GM12891 (cell line): ENCODE measurements around the gene APBA2.

Experiments used
- POLR2A ChIP-seq: IDR thresholded peaks from 2 replicates; pipeline ENCODE4 v1.6.1; 2011; ENCODE audit warnings: low read depth, low read length, control low read depth
- POLR2AphosphoS5 ChIP-seq: IDR thresholded peaks from 2 replicates; pipeline ENCODE4 v1.6.1; 2011; ENCODE audit warnings: low read depth, low read length, control low read depth
- TAF1 ChIP-seq: IDR thresholded peaks from 2 replicates; pipeline ENCODE4 v1.6.1; 2011; ENCODE audit warnings: low read depth, low read length, control low read depth

DNA sequence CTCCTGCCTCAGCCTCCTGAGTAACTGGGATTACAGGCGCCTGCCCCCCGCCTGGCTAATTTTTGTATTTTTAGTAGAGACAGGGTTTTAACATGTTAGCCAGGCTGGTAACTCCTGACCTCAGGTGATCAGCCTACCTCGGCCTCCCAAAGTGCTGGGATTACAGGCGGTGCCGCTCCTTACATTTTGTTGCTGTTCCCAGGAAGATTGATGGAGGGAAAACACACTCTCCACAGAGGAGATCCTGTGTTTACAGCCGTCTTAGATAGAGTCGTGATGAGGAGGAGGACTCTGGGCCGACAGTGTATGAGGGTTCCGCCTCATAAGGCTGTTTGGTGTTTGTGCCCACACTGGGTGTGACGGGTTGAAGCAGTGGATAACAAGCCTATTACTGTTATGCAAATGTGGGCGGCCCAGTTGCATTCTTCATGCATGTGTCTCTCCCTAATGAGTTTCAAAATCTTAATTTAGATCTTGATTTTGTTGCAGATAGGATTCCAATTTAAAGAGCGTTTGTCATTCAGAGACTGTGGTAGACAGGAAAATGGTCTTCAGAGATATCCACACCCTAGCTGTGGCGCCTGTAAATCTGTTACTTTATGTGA, 60.0 kb downstream of the APBA2 start:
- TF ChIP-seq POLR2AphosphoS5 (no peak), POLR2A (no peak), TAF1 (no peak)
